ENCODE data around the gene SLC6A4.
"Not testable (repeated sequence)": the region's sequence is repeated elsewhere in the genome, so short reads cannot be mapped to it uniquely, and the experiment has no call there.

Gene SLC6A4

GRCh38 chr17:30224419-30224960 is 11.0 kb downstream of the SLC6A4 start:
- in situ Hi-C loops (cut with HindIII; ENCODE audit: low pct_ligation_motif_present, low pct_unique_long_range_greater_than_20kb, low sequenced_read_pairs): no loop called here

GRCh38 chr17:30222721-30223175 is 12.7 kb downstream of the SLC6A4 start:
- DNase-seq: no peak
- in situ Hi-C loops (cut with HindIII; ENCODE audit: low pct_ligation_motif_present, low pct_unique_long_range_greater_than_20kb, low sequenced_read_pairs): no loop called here

More at GRCh38 chr17:30224419-30224960, 11.0 kb downstream of the SLC6A4 start:
- no peak for DNase-seq

GRCh38 chr17:30222251-30222650 is 13.2 kb downstream of the SLC6A4 start:
- DNase-seq: no peak
- in situ Hi-C loops (cut with HindIII; ENCODE audit: low pct_ligation_motif_present, low pct_unique_long_range_greater_than_20kb, low sequenced_read_pairs): no loop called here

DNA sequence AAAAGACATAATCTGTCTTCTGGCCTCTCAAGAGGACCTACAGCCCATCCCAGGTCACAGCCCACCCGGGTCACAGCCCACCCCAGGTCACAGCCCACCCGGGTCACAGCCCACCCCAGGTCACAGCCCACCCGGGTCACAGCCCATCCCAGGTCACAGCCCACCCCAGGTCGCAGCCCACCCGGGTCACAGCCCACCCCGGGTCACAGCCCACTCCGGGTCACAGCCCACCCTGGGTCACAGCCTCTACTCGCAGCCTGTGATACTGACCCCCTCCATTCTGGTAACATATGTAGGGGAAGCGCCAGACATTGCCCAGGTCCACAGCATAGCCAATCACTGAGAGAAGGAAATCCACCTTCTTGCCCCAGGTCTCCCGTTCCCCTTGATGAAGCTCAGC is 14.2 kb downstream of the SLC6A4 start:
- in situ Hi-C loops (cut with HindIII; ENCODE audit: low pct_ligation_motif_present, low pct_unique_long_range_greater_than_20kb, low sequenced_read_pairs): no loop called here

GRCh38 chr17:30220414-30220813 is 15.1 kb downstream of the SLC6A4 start:
- DNase-seq: no peak
- in situ Hi-C loops (cut with HindIII; ENCODE audit: low pct_ligation_motif_present, low pct_unique_long_range_greater_than_20kb, low sequenced_read_pairs): no loop called here

More for the DNA sequence above, 14.2 kb downstream of the SLC6A4 start:
- DNase-seq: no peak

GRCh38 chr17:30219833-30220232 is 15.7 kb downstream of the SLC6A4 start:
- in situ Hi-C loops (cut with HindIII; ENCODE audit: low pct_ligation_motif_present, low pct_unique_long_range_greater_than_20kb, low sequenced_read_pairs): no loop called here
- DNase-seq: no peak

GRCh38 chr17:30219315-30219714 is 16.2 kb downstream of the SLC6A4 start:
- in situ Hi-C loops (cut with HindIII; ENCODE audit: low pct_ligation_motif_present, low pct_unique_long_range_greater_than_20kb, low sequenced_read_pairs): no loop called here
- no peak for DNase-seq

DNA sequence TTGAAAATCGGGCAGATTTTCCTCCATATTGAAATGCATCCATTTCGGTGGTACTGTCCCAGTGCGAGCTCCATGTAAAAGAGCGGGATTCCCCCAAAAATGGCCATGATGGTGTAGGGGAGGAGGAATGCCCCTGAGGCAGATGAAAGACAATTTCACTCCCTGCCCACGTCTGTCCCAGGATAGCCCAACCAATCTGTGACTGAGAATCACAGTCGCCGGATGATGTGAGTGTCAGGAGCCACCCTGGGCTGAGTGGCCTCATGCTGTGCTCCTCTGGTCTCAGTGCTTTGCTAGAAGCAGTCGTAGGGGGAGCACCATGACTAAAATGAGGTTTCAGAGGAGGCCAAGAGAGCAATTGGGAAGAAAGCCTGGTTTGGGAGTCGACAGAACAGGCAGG is 16.7 kb downstream of the SLC6A4 start:
- in situ Hi-C loops (cut with HindIII; ENCODE audit: low pct_ligation_motif_present, low pct_unique_long_range_greater_than_20kb, low sequenced_read_pairs): no loop called here
- no peak for DNase-seq

DNA sequence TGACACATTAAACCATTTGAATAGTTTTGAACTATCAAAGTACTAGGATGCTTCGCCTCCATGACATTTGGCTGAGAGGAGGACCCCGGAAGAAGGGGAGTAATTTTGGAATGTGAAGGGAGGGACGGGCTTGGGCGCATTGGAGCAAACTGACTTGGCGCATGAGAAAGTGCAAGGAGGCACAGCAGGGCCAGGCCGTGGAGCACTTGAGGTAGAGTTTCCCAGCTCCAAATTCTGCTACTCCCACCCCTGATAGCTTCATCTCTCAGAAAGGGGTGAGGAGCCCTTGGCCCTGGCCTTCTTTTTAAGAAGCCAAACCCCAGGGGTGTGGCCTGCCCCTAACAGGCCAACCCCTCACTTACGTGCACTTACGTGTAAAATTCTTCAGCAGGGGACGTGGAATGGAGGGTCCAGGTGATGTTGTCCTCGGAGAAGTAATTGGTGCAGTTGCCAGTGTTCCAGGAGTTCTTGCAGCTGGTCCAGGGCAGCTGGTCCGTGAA is 17.7 kb downstream of the SLC6A4 start:
- no peak for DNase-seq
- in situ Hi-C loops (cut with HindIII; ENCODE audit: low pct_ligation_motif_present, low pct_unique_long_range_greater_than_20kb, low sequenced_read_pairs): no loop called here

GRCh38 chr17:30217054-30217453 is 18.4 kb downstream of the SLC6A4 start:
- DNase-seq: no peak
- in situ Hi-C loops (cut with HindIII; ENCODE audit: low pct_ligation_motif_present, low pct_unique_long_range_greater_than_20kb, low sequenced_read_pairs): no loop called here

DNA sequence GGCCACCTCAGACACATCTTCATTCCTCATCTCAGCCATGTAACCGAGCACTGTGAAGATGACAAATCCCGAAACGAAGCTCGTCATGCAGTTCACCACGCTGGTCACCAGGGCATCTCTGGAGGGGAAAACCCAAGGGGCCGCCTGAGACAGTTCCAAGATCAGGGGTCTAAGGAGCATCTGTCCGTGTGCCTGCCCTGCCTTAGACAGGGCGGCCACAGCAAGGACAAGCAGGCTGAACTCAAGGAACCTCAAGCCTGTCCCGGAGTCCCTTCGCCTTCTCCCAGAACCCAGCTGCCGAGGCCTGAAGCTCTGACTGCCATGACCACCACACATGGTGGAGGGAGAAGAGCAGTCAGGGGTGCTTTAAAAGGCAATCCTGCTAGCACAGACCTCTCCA is 22.7 kb downstream of the SLC6A4 start:
- no peak for DNase-seq
- in situ Hi-C loops (cut with HindIII; ENCODE audit: low pct_ligation_motif_present, low pct_unique_long_range_greater_than_20kb, low sequenced_read_pairs): no loop called here

DNA sequence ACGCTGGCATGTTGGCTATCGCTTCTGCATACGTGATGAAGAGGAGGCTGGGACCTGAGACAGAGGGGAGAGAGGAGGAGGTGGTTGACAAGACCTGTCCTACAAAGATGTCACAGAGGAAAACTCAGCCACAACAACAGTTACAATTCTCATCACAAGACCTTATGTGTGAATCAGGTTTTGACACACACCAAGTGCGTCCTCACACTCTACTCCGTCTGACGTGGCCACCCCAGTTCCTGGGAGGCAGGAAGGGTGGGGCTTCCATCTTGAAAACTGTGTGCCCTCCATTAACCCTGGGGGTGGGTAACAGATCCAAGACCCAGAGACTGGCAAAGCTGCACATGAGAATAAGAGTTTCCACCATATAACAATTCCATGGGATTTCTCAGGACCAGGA is 24.1 kb downstream of the SLC6A4 start:
- in situ Hi-C loops (cut with HindIII; ENCODE audit: low pct_ligation_motif_present, low pct_unique_long_range_greater_than_20kb, low sequenced_read_pairs): no loop called here
- DNase-seq: no peak

GRCh38 chr17:30210901-30211300 is 24.6 kb downstream of the SLC6A4 start:
- in situ Hi-C loops (cut with HindIII; ENCODE audit: low pct_ligation_motif_present, low pct_unique_long_range_greater_than_20kb, low sequenced_read_pairs): no loop called here

GRCh38 chr17:30210366-30210765 is 25.1 kb downstream of the SLC6A4 start:
- DNase-seq: no peak
- in situ Hi-C loops (cut with HindIII; ENCODE audit: low pct_ligation_motif_present, low pct_unique_long_range_greater_than_20kb, low sequenced_read_pairs): no loop called here

More at GRCh38 chr17:30210901-30211300, 24.6 kb downstream of the SLC6A4 start:
- no peak for DNase-seq

GRCh38 chr17:30209930-30210329 is 25.6 kb downstream of the SLC6A4 start:
- in situ Hi-C loops (cut with HindIII; ENCODE audit: low pct_ligation_motif_present, low pct_unique_long_range_greater_than_20kb, low sequenced_read_pairs): no loop called here
- DNase-seq: no peak

DNA sequence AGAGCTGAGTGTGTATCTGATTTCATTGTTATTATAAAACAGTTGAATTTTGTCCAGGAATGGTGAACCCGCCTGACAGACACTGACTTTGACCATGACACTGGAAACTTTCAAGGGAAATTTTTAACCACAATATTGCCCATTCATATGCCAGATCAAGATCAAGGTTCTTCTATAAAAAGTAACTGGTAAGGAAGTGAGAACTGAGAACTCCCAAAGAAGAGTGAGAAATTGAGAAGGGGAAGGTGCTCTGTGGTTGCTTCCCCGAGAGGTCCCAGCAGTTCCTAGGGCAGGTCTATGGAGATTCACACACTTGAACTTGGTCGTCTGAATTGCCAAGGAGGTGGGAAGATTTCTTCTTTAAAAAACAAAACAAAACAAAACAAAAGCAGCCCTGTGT is 27.3 kb downstream of the SLC6A4 start:
- in situ Hi-C loops (cut with HindIII; ENCODE audit: low pct_ligation_motif_present, low pct_unique_long_range_greater_than_20kb, low sequenced_read_pairs): no loop called here
- DNase-seq: no peak

DNA sequence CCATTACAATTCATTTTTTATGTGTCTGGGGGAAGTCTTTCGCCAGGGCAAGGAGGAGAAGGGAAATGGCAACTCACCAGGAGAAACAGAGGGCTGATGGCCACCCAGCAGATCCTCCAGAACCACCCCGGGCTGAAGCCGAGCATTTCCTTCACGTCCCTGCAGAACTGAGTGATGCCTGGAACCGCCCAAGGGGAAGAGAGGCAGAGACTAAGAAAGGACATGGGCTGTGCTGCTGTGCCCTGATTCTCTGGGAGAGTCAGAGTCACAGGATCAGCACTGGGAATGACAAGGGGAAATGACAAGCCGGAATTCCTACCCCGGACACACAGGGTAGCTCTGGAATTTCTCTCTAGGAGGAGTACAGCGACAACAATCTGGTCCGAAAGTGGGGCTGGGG is 27.8 kb downstream of the SLC6A4 start:
- DNase-seq: no peak
- in situ Hi-C loops (cut with HindIII; ENCODE audit: low pct_ligation_motif_present, low pct_unique_long_range_greater_than_20kb, low sequenced_read_pairs): no loop called here

DNA sequence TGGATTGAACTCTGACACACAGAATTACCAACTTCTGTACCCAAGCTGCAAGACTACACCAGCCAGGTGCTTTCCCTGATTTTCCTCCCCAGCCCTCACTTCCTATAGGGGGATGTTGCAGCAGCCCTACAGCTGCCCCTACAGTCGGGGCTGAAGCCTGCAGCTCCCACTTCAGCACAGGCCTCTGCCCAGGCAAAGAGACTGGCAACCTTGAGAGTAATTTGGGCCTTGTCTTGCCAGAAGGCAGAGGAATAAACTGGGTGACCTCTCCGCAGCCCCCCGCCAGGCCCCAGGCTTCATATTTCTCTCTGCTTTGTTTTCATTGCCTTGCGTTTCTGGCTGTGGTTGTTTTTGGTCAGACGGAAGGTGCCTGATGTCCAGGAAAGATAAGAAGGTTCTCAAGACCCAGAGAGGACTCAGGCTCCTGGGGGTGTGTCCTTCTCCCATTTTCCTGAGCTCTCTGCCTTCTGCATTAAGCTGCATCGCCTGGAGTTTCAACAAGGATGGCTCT is 32.0 kb downstream of the SLC6A4 start:
- DNase-seq: no peak
- in situ Hi-C loops (cut with HindIII; ENCODE audit: low pct_ligation_motif_present, low pct_unique_long_range_greater_than_20kb, low sequenced_read_pairs): no loop called here

DNA sequence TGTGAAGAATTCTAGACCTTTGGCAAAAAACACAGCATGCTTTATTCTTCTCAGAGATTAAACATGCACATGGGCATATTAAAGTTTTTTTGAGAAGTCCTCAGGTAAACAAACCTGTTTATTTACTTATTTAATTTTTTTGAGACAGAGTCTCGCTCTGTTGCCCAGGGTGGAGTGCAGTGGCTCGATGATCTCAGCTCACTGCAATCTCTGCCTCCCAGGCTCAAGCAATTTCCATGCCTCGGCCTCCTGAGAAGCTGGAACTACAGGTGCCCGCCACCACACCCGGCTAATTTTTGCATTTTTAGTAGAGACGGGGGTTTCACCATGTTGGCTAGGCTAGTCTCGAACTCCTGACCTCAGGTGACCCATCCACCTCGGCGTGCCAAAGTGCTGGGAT is 34.8 kb downstream of the SLC6A4 start:
- DNase-seq; in situ Hi-C loops (cut with HindIII; ENCODE audit: low pct_ligation_motif_present, low pct_unique_long_range_greater_than_20kb, low sequenced_read_pairs): not testable (repeated sequence)

DNA sequence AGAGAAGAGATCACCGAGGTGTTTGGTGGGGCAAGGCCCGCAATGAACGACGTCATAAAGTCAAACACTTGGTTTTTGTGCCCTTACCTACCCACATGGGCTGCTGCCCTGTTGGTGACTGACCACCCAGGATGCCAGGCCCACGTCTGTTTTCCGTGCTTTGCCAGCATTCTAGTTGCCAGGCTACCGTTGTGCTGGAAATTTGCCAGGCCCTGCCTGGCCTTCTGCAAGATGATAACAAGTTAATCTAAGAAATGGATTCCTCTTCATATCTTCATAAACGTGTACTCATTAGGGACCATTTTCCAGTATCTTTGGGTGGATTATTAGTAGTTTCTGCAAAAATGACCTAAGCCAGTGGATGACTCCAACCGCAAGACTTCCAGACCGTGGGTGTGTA is 35.4 kb downstream of the SLC6A4 start:
- in situ Hi-C loops (cut with HindIII; ENCODE audit: low pct_ligation_motif_present, low pct_unique_long_range_greater_than_20kb, low sequenced_read_pairs): no loop called here
- DNase-seq: no peak

Data from ACHN (cell line).